Lower leg skin (tissue), 4 donors: ENCODE measurements around the gene DDX24. TPM values are rescaled to one million over a fixed set of nuclear protein-coding genes. Genes with fewer than 3 reads are reported as not detected.

ENCODE experiments used
- DNase-seq, 2 donors: peaks; one replicate each; pipeline ENCODE4 v3.0.0-alpha.2; 2019; ENCODE audit warnings: low spot score in 2 of 2
- H3K4me3 ChIP-seq: fragments of 200-600 bp; sonication (generic); 2 replicates; pipeline ENCODE4 v1.5.1; 2017; ENCODE audit warnings: mild to moderate bottlenecking, low read depth; ENCODE audit not compliant: poor library complexity, severe bottlenecking
- POLR2A ChIP-seq, 2 donors: fragments of 450-650 bp; IDR thresholded peaks; one replicate each; pipeline ENCODE4 v1.6.1; 2016 to 2017; ENCODE audit warnings: antibody characterized with exemption in 2 of 2, mild to moderate bottlenecking in 1 of 2, moderate library complexity in 1 of 2
- WGBS, 2 donors: methylation state at CpG; one replicate each; pipeline ENCODE4 v1.1.5; 2018; 5-methylcytosine and 5-hydroxymethylcytosine counted together
- intact Hi-C: fragments of 100-400 bp; cut with DNase I; formaldehyde crosslinking; loops from one replicate; pipeline ENCODE4 v1.15.0; 2023; ENCODE audit warnings: low total_unique reads
- total RNA-seq, 4 donors: library from RNA; depleted of rRNA; stranded (reverse); fragments of >200 nt; gene quantifications; one replicate each; pipeline ENCODE4 v1.1.0, GENCODE V29; 2016
- TF ChIP-seq, protein P1 (sequence below), 3 donors: fragments of 450-650 bp; IDR thresholded peaks; one replicate each; pipeline ENCODE4 v1.5.1; 2016; ENCODE audit warnings: antibody characterized with exemption in 3 of 3, mild to moderate bottlenecking in 3 of 3, moderate library complexity in 2 of 3

The DDX24 gene
- total RNA-seq, 4 donors from 2014 or later = 91.7 to 132 (median 102) TPM

DNA sequence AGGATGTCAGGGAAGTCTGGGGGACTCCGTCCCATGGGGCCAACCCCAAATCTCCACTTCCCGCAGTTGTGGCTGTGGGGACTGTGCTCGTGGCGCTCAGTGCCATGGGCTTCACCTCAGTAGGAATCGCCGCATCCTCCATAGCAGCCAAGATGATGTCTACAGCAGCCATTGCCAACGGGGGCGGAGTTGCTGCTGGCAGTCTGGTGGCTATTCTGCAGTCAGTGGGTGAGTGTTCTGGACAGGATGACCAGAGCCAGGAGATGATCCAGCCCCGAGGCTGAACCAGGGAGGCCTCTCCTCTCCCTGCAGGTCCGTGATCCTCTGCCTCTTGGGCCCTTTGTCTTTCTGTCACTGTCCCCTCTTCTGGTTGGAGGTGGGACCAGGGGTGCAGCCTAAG, 20.7 kb upstream of the DDX24 start:
- WGBS, 2 donors = 79 to 82% methylated on average over 10 of the region's 10 CpGs
- intact Hi-C loops = no loop called here
- DNase-seq = no peak
- H3K4me3 ChIP-seq = no peak overlapping the region
- TF ChIP-seq POLR2A (IDR thresholded peaks at IDR 0.05) = no peak
- TF ChIP-seq, protein P1, sequence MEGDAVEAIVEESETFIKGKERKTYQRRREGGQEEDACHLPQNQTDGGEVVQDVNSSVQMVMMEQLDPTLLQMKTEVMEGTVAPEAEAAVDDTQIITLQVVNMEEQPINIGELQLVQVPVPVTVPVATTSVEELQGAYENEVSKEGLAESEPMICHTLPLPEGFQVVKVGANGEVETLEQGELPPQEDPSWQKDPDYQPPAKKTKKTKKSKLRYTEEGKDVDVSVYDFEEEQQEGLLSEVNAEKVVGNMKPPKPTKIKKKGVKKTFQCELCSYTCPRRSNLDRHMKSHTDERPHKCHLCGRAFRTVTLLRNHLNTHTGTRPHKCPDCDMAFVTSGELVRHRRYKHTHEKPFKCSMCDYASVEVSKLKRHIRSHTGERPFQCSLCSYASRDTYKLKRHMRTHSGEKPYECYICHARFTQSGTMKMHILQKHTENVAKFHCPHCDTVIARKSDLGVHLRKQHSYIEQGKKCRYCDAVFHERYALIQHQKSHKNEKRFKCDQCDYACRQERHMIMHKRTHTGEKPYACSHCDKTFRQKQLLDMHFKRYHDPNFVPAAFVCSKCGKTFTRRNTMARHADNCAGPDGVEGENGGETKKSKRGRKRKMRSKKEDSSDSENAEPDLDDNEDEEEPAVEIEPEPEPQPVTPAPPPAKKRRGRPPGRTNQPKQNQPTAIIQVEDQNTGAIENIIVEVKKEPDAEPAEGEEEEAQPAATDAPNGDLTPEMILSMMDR (IDR thresholded peaks at IDR 0.05) = no peak

DNA sequence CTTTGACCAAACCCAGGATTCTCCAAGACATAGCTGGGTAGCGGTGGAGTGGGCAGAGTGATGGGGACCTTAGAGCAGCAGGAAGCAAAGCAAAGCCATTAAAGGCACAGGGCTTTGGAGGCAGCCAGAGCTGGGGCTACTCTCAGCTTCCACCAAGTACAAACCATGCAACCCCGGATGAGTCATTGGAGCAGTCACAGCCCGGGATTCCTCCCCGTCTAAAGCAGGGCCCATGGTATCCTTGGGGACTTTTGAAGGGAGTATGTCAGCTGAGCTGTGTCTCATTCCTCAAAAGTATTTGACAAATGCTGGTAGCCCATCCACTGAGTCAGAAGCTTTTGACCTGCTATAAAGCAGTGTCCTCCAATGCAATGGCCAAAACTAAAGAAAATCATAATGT, 19.8 kb upstream of the DDX24 start:
- no peak for TF ChIP-seq POLR2A (IDR thresholded peaks at IDR 0.05)
- TF ChIP-seq, protein P1 (IDR thresholded peaks at IDR 0.05) = no peak
- WGBS, 2 donors = 50 to 70% methylated on average over 4 of the region's 4 CpGs

GRCh38 chr14:94099006-94099405, 18.0 kb upstream of the DDX24 start:
- no peak overlapping the region for H3K4me3 ChIP-seq
- WGBS, 2 donors = 78 to 92% methylated on average over 6 of the region's 6 CpGs
- TF ChIP-seq POLR2A (IDR thresholded peaks at IDR 0.05) = no peak
- TF ChIP-seq, protein P1 (IDR thresholded peaks at IDR 0.05) = no peak
- no peak for DNase-seq
- intact Hi-C loops = no loop called here

More for the DNA sequence above, 19.8 kb upstream of the DDX24 start:
- intact Hi-C loops = no loop called here
- H3K4me3 ChIP-seq = no peak overlapping the region
- peak in 1 of 2 donors; percentile 54 for DNase-seq

DNA sequence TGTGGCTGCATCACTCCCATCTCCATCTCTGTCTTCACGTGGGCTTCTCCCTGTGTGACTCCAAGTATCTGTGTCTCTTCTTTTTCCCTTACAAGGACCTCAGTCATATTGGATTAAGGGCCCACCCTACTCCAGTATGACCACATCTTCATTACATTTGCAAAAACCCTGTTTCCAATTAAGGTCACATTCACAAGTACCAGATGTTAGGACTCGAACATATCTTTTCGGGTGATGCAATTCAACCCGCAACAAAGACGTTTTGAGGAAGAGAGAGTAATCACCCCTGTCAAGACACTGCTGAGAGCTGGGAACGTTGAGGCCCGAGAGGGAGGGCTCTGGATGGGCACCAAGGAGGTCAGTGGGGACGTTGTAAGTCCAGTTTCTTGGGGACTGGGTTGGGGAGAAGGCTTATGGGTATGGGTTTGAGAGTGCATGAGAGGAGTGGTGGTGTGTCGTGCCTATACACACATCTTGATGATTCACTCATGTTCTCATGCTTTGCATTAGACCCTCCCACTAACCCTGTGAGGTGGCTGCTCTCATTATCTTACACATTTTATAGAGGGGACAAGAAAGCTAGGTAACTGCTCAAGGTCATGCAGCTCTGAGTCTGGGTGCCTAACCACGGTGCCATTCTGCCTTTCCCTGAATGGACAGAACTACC, 17.5 kb upstream of the DDX24 start:
- 46 to 64% methylated on average over 10 of the region's 10 CpGs for WGBS, 2 donors
- TF ChIP-seq POLR2A (IDR thresholded peaks at IDR 0.05) = no peak
- TF ChIP-seq, protein P1 (IDR thresholded peaks at IDR 0.05) = no peak
- DNase-seq = no peak
- intact Hi-C loops = no loop called here
- no peak overlapping the region for H3K4me3 ChIP-seq

DNA sequence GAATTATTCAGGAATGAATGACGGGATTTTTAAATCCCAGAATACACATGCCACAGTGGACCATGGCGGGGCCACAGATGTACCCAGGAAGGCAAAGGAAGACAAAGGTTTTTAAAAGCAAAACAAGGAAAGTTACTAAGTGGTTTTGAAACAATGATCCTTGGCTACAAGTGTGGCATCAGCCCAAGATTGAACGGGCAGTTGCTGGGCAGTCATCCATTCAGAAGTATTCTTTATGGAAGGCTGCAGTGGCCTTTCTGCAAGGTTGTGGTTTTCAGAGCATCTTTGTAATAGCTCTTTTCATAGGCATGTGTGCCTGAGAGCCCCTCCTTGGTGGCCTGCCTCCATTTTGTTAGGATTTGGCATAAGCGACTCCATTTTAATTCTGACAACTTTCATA, 16.1 kb upstream of the DDX24 start:
- TF ChIP-seq, protein P1 (IDR thresholded peaks at IDR 0.05) = no peak
- no peak for TF ChIP-seq POLR2A (IDR thresholded peaks at IDR 0.05)
- WGBS, 2 donors = 92 to 97% methylated on average over 4 of the region's 4 CpGs
- H3K4me3 ChIP-seq = no peak overlapping the region
- intact Hi-C loops = no loop called here
- no peak for DNase-seq

DNA sequence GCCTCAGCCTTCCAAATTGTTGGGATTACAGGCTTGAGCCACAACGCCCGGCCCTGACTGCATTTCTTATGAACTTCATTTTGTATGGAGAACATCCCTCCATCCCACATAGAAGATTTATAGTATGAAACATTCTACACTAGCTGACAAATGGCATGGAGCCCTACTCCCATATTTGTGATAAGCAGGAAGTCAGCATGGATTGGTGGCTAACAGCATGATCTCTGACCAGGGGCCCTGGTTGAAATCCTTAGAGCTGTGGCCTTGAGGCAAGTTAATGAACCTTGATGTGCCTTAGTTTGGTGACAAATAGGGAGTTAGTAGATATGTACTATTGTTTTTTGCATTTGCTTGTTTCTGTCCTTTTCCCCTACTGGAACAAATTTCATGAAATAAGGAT, 12.4 kb upstream of the DDX24 start:
- intact Hi-C loops = no loop called here
- WGBS, 2 donors = 92 to 97% methylated on average over 2 of the region's 2 CpGs
- DNase-seq = no peak
- no peak for TF ChIP-seq POLR2A (IDR thresholded peaks at IDR 0.05)
- TF ChIP-seq, protein P1 (IDR thresholded peaks at IDR 0.05) = no peak
- H3K4me3 ChIP-seq = no peak overlapping the region
